OCI-LY1 (cell line): ENCODE measurements around the gene DLD.

ENCODE experiments used
- EZH2 ChIP-seq: fragments of 200-600 bp; sonication (generic), shearing (Covaris generic); IDR thresholded peaks from 2 replicates; pipeline ENCODE4 v1.8.0; 2017; ENCODE audit warnings: borderline replicate concordance, mixed run types, mild to moderate bottlenecking, antibody characterized with exemption, low read length, moderate library complexity, mixed read lengths
- TF ChIP-seq, protein P1 (sequence below): fragments of 200-600 bp; sonication (generic), shearing (Covaris generic); IDR thresholded peaks from 2 replicates; pipeline ENCODE4 v1.5.1; 2017; ENCODE audit warnings: mild to moderate bottlenecking, antibody characterized with exemption, low read length, moderate library complexity, mixed read lengths

GRCh38 chr7:107915541-107915940 is 24.6 kb downstream of the DLD start:
- TF ChIP-seq, protein P1, sequence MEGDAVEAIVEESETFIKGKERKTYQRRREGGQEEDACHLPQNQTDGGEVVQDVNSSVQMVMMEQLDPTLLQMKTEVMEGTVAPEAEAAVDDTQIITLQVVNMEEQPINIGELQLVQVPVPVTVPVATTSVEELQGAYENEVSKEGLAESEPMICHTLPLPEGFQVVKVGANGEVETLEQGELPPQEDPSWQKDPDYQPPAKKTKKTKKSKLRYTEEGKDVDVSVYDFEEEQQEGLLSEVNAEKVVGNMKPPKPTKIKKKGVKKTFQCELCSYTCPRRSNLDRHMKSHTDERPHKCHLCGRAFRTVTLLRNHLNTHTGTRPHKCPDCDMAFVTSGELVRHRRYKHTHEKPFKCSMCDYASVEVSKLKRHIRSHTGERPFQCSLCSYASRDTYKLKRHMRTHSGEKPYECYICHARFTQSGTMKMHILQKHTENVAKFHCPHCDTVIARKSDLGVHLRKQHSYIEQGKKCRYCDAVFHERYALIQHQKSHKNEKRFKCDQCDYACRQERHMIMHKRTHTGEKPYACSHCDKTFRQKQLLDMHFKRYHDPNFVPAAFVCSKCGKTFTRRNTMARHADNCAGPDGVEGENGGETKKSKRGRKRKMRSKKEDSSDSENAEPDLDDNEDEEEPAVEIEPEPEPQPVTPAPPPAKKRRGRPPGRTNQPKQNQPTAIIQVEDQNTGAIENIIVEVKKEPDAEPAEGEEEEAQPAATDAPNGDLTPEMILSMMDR = no peak
- no peak for TF ChIP-seq EZH2
